Measurements from ENCODE around the gene SMIM35.

The SMIM35 gene

GRCh38 chr11:118112711-118113430 lies 26.1 kb upstream of the SMIM35 start:
- no peak overlapping the region for H2AFZ ChIP-seq (ENCODE audit: low read length)
- H3K9ac ChIP-seq (ENCODE audit: low read length) = no peak overlapping the region
- no peaks in the 10 kb centered on the region for H3F3A ChIP-seq (ENCODE audit: insufficient read depth, low read length)
- H3K4me3 ChIP-seq (ENCODE audit: low read depth, low read length, poor library complexity, severe bottlenecking) = no peak overlapping the region
- no peaks in the 10 kb centered on the region for H3K4me1 ChIP-seq (ENCODE audit: insufficient read depth, low read length, severe bottlenecking)
- H3K36me3 ChIP-seq (ENCODE audit: insufficient read depth, low read length) = no peaks in the 10 kb centered on the region
- H3K27ac ChIP-seq (ENCODE audit: low read depth, low read length, poor library complexity, severe bottlenecking) = no peak overlapping the region
- no peaks in the 10 kb centered on the region for H4K20me1 ChIP-seq (ENCODE audit: insufficient read depth, low read length)
- no peak overlapping the region for H3K4me2 ChIP-seq (ENCODE audit: low read length)
- H3K27me3 ChIP-seq (ENCODE audit: insufficient read depth, low read length) = no peaks in the 10 kb centered on the region
- no peaks in the 10 kb centered on the region for H3K79me2 ChIP-seq (ENCODE audit: insufficient read depth, low read length)
- no peaks in the 10 kb centered on the region for H3K9me2 ChIP-seq (ENCODE audit: low read depth, low read length)
- H3K9me3 ChIP-seq (ENCODE audit: low read length) = no peaks in the 10 kb centered on the region
- TF ChIP-seq, protein P1, sequence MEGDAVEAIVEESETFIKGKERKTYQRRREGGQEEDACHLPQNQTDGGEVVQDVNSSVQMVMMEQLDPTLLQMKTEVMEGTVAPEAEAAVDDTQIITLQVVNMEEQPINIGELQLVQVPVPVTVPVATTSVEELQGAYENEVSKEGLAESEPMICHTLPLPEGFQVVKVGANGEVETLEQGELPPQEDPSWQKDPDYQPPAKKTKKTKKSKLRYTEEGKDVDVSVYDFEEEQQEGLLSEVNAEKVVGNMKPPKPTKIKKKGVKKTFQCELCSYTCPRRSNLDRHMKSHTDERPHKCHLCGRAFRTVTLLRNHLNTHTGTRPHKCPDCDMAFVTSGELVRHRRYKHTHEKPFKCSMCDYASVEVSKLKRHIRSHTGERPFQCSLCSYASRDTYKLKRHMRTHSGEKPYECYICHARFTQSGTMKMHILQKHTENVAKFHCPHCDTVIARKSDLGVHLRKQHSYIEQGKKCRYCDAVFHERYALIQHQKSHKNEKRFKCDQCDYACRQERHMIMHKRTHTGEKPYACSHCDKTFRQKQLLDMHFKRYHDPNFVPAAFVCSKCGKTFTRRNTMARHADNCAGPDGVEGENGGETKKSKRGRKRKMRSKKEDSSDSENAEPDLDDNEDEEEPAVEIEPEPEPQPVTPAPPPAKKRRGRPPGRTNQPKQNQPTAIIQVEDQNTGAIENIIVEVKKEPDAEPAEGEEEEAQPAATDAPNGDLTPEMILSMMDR (IDR thresholded peaks at IDR 0.05; ENCODE audit: low read length) = no peak
- no peak for TF ChIP-seq EZH2 (IDR thresholded peaks at IDR 0.05; ENCODE audit: borderline replicate concordance, low read length)

- no peak overlapping the region for H3K27ac ChIP-seq (ENCODE audit: low read depth, low read length, poor library complexity, severe bottlenecking)
- no peak overlapping the region for H2AFZ ChIP-seq (ENCODE audit: low read length)
- no peaks in the 10 kb centered on the region for H3F3A ChIP-seq (ENCODE audit: insufficient read depth, low read length)
- H3K4me3 ChIP-seq (ENCODE audit: low read depth, low read length, poor library complexity, severe bottlenecking) = no peak overlapping the region
- H3K9me2 ChIP-seq (ENCODE audit: low read depth, low read length) = no peaks in the 10 kb centered on the region
- no peaks in the 10 kb centered on the region for H3K4me1 ChIP-seq (ENCODE audit: insufficient read depth, low read length, severe bottlenecking)
- no peak overlapping the region for H3K4me2 ChIP-seq (ENCODE audit: low read length)
- no peaks in the 10 kb centered on the region for H4K20me1 ChIP-seq (ENCODE audit: insufficient read depth, low read length)
- H3K9ac ChIP-seq (ENCODE audit: low read length) = no peak overlapping the region
- no peaks in the 10 kb centered on the region for H3K36me3 ChIP-seq (ENCODE audit: insufficient read depth, low read length)
- H3K9me3 ChIP-seq (ENCODE audit: low read length) = no peaks in the 10 kb centered on the region
- TF ChIP-seq, protein P1 (IDR thresholded peaks at IDR 0.05; ENCODE audit: low read length) = no peak
- TF ChIP-seq EZH2 (IDR thresholded peaks at IDR 0.05; ENCODE audit: borderline replicate concordance, low read length) = no peak
- no peaks in the 10 kb centered on the region for H3K79me2 ChIP-seq (ENCODE audit: insufficient read depth, low read length)
- no peaks in the 10 kb centered on the region for H3K27me3 ChIP-seq (ENCODE audit: insufficient read depth, low read length)
These were observed 24.9 kb upstream of the SMIM35 start for GRCh38 chr11:118111744-118112035.

DNA sequence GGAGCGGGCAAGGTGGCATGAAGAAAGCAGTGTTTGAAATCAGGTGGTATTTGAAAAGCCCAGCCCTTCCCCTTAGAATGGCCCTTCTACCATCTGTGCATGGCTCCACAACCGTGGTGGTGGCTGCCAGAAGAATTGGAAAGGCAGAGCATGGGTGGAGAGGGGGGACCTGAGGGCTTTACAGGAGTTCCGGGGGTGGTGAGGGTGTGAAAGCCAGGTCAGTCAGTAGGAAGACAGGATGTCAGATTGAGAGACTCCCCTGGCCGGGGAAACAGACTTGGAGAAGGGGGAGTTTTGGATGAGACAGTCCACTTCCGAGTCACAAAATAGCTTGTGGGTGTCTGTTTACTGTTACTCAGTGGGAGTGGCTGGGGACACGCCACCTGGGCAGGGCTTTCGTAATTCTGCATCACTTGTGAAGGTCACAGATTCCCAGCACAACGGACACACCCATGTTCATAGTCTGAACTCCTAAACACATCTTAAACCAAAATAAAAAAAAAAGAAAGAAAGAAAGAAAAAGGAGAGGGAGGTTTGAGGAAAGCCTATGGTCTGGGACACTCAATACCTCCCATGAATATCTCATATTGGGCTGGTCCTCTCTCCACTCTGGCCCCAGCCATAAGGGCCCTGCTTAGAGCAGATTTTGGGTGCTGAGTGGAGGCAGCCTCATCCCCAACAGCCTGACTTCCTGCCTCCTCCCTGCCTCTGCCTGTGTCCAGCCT lies 24.4 kb upstream of the SMIM35 start:
- Histone ChIP-seq H2AFZ (ENCODE audit: low read length) (no peak overlapping the region), H3K36me3 (ENCODE audit: insufficient read depth, low read length) (no peaks in the 10 kb centered on the region), H3K4me2 (ENCODE audit: low read length) (no peak overlapping the region), H3F3A (ENCODE audit: insufficient read depth, low read length) (no peaks in the 10 kb centered on the region), H3K9me2 (ENCODE audit: low read depth, low read length) (no peaks in the 10 kb centered on the region), H3K4me1 (ENCODE audit: insufficient read depth, low read length, severe bottlenecking) (no peaks in the 10 kb centered on the region), H4K20me1 (ENCODE audit: insufficient read depth, low read length) (no peaks in the 10 kb centered on the region), H3K9ac (ENCODE audit: low read length) (no peak overlapping the region), H3K27ac (ENCODE audit: low read depth, low read length, poor library complexity, severe bottlenecking) (no peak overlapping the region), H3K27me3 (ENCODE audit: insufficient read depth, low read length) (no peaks in the 10 kb centered on the region), H3K4me3 (ENCODE audit: low read depth, low read length, poor library complexity, severe bottlenecking) (no peak overlapping the region), H3K79me2 (ENCODE audit: insufficient read depth, low read length) (no peaks in the 10 kb centered on the region), H3K9me3 (ENCODE audit: low read length) (no peaks in the 10 kb centered on the region)
- TF ChIP-seq EZH2 (IDR thresholded peaks at IDR 0.05; ENCODE audit: borderline replicate concordance, low read length) = no peak
- TF ChIP-seq, protein P1 (IDR thresholded peaks at IDR 0.05; ENCODE audit: low read length) = no peak
